ENCODE results near the gene C1orf174. TPM values are rescaled to one million over a fixed set of nuclear protein-coding genes. Genes with fewer than 3 reads are reported as not detected.

The C1orf174 gene
- total and polyA plus RNA-seq, 2 experiments from 2014 or later: 20.7 to 23.6 TPM

DNA sequence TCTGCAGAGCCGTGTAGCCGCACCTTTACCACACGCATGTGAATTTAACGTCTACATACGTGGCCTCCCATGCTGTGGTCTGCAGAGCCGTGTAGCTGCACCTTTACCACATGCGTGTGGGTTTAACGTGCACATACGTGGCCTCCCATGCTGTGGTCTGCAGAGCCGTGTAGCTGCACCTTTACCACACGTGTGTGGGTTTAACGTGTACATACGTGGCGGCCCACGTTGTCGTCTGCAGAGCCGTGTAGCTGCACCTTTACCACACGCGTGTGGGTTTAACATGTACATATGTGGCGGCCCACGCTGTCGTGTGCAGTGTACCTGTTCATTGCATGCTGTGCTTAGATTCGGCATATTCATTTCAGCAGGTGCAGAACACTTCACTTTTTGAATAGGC is 25.3 kb downstream of the C1orf174 start:
- H3K9me2 ChIP-seq (replicated peaks; ENCODE audit: insufficient read depth): no peaks in the 10 kb centered on the region
- 96% methylated on average over 22 of the region's 23 CpGs for WGBS (ENCODE audit: low lambda C conversion rate, missing lambda C conversion rate)
- H3K36me3 ChIP-seq (replicated peaks; ENCODE audit: insufficient read depth, low read depth): no peaks in the 10 kb centered on the region
- H3K4me2 ChIP-seq: no peak overlapping the region
- H3K27me3 ChIP-seq: no peaks in the 10 kb centered on the region
- no peak overlapping the region for H3K4me3 ChIP-seq
- no peak overlapping the region for H3K27ac ChIP-seq
- no peaks in the 10 kb centered on the region for H3K79me2 ChIP-seq
- no peaks in the 10 kb centered on the region for H3K4me1 ChIP-seq (ENCODE audit: insufficient read depth)
- no peak for DNase-seq (ENCODE audit: low spot score)
- TF ChIP-seq EZH2 (IDR thresholded peaks at IDR 0.05; ENCODE audit: borderline replicate concordance): no peak
- TF ChIP-seq, protein P1, sequence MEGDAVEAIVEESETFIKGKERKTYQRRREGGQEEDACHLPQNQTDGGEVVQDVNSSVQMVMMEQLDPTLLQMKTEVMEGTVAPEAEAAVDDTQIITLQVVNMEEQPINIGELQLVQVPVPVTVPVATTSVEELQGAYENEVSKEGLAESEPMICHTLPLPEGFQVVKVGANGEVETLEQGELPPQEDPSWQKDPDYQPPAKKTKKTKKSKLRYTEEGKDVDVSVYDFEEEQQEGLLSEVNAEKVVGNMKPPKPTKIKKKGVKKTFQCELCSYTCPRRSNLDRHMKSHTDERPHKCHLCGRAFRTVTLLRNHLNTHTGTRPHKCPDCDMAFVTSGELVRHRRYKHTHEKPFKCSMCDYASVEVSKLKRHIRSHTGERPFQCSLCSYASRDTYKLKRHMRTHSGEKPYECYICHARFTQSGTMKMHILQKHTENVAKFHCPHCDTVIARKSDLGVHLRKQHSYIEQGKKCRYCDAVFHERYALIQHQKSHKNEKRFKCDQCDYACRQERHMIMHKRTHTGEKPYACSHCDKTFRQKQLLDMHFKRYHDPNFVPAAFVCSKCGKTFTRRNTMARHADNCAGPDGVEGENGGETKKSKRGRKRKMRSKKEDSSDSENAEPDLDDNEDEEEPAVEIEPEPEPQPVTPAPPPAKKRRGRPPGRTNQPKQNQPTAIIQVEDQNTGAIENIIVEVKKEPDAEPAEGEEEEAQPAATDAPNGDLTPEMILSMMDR (IDR thresholded peaks at IDR 0.05; ENCODE audit: poor library complexity): no peak
- no peak for TF ChIP-seq EZH2phosphoT487 (IDR thresholded peaks at IDR 0.05; ENCODE audit: low read depth, severe bottlenecking, unreplicated experiment)
- H3K9me3 ChIP-seq (ENCODE audit: low read depth): peaks cover 4% of the 10 kb centered on the region
- no peak overlapping the region for H2AFZ ChIP-seq
- H4K20me1 ChIP-seq (ENCODE audit: insufficient read depth, poor library complexity, severe bottlenecking): no peaks in the 10 kb centered on the region

DNA sequence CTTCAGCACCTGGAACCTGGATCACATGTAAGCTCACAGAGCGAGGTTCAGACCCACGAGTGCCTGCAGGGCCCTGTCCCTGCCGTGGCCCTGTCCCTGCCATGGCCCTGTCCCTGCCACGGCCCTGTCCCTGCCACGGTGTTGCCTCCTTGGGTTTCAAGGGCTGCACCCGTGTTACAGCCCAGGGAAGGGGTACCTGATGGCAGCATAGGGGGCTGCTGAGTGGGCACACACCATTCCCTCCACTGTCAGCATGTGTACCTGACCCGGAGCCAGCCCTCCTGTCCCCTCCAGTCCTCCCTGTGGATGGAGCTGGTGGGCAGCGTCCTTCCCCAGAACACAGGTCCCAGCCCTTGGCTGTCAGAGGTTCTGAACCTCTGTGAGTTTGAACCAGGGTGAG is 27.5 kb downstream of the C1orf174 start:
- WGBS (ENCODE audit: low lambda C conversion rate, missing lambda C conversion rate): 90% methylated on average over 8 of the region's 8 CpGs
- H3K4me1 ChIP-seq (ENCODE audit: insufficient read depth): no peaks in the 10 kb centered on the region
- no peaks in the 10 kb centered on the region for H4K20me1 ChIP-seq (ENCODE audit: insufficient read depth, poor library complexity, severe bottlenecking)
- H3K27me3 ChIP-seq: no peaks in the 10 kb centered on the region
- no peaks in the 10 kb centered on the region for H3K9me2 ChIP-seq (replicated peaks; ENCODE audit: insufficient read depth)
- no peaks in the 10 kb centered on the region for H3K9me3 ChIP-seq (ENCODE audit: low read depth)
- no peaks in the 10 kb centered on the region for H3K36me3 ChIP-seq (replicated peaks; ENCODE audit: insufficient read depth, low read depth)
- no peak for DNase-seq (ENCODE audit: low spot score)
- no peak overlapping the region for H3K4me3 ChIP-seq
- H3K79me2 ChIP-seq: no peaks in the 10 kb centered on the region
- H2AFZ ChIP-seq: no peak overlapping the region
- no peak overlapping the region for H3K4me2 ChIP-seq
- TF ChIP-seq EZH2 (IDR thresholded peaks at IDR 0.05; ENCODE audit: borderline replicate concordance): no peak
- TF ChIP-seq, protein P1 (IDR thresholded peaks at IDR 0.05; ENCODE audit: poor library complexity): no peak
- TF ChIP-seq EZH2phosphoT487 (IDR thresholded peaks at IDR 0.05; ENCODE audit: low read depth, severe bottlenecking, unreplicated experiment): no peak
- no peak overlapping the region for H3K27ac ChIP-seq

DNA sequence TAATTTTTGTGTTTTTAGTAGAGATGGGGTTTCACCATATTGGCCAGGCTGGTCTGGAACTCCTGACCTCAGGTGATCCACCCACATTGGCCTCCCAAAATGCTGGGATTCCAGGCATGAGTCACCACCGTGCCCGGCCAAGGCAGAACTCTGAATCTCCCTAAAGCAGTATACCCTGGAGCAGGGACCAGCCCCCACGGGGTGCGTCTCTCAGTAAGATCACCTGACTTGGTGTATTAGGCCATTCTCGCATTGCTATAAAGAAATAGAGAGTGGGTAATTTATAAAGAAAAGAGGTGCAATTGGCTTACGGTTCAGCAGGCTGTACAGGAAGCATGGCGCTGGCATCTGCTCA is 28.6 kb downstream of the C1orf174 start:
- Histone ChIP-seq H2AFZ (no peak overlapping the region), H3K4me3 (no peak overlapping the region), H3K4me2 (no peak overlapping the region), H3K36me3 (replicated peaks; ENCODE audit: insufficient read depth, low read depth) (no peaks in the 10 kb centered on the region), H3K9me2 (replicated peaks; ENCODE audit: insufficient read depth) (no peaks in the 10 kb centered on the region), H4K20me1 (ENCODE audit: insufficient read depth, poor library complexity, severe bottlenecking) (no peaks in the 10 kb centered on the region), H3K27me3 (no peaks in the 10 kb centered on the region), H3K9me3 (ENCODE audit: low read depth) (no peaks in the 10 kb centered on the region), H3K27ac (no peak overlapping the region), H3K4me1 (ENCODE audit: insufficient read depth) (no peaks in the 10 kb centered on the region), H3K79me2 (no peaks in the 10 kb centered on the region)
- WGBS (ENCODE audit: low lambda C conversion rate, missing lambda C conversion rate): 94% methylated on average over 7 of the region's 7 CpGs
- TF ChIP-seq, protein P1 (IDR thresholded peaks at IDR 0.05; ENCODE audit: poor library complexity): no peak
- TF ChIP-seq EZH2 (IDR thresholded peaks at IDR 0.05; ENCODE audit: borderline replicate concordance) (no peak), EZH2phosphoT487 (IDR thresholded peaks at IDR 0.05; ENCODE audit: low read depth, severe bottlenecking, unreplicated experiment) (no peak)
- DNase-seq (ENCODE audit: low spot score): no peak

DNA sequence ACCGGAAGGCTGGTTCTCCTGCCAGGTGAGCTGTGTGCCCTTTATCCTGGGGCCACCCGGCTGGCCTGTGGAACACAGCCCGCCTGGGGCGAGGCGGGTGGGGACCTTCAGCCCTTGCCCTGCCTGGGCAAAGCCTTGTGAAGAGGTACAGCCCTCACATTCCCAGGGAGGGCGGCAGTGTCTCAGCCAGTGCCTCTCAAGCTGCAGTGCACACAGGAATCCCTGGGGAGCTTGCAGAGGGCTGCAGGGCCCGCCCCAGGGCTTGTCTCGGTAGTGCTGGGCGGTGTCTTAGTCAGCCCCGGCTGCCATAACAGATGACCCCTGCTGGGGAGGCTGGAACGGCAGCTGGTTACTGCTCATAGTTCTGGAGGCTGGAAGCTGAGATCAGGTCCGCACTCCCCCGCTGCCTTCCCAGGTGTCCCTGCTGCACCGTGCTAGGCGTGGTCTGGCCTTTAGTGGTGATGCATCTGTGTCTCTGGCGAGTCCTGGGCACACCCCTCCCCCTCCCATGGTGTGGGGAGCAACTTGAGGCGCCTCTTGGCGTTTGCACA is 30.2 kb downstream of the C1orf174 start:
- Histone ChIP-seq H3K4me3 (no peak overlapping the region), H3K79me2 (no peaks in the 10 kb centered on the region), H2AFZ (no peak overlapping the region), H3K4me1 (ENCODE audit: insufficient read depth) (no peaks in the 10 kb centered on the region), H3K4me2 (no peak overlapping the region), H3K27me3 (no peaks in the 10 kb centered on the region), H4K20me1 (ENCODE audit: insufficient read depth, poor library complexity, severe bottlenecking) (no peaks in the 10 kb centered on the region), H3K27ac (no peak overlapping the region), H3K9me3 (ENCODE audit: low read depth) (no peaks in the 10 kb centered on the region), H3K36me3 (replicated peaks; ENCODE audit: insufficient read depth, low read depth) (no peaks in the 10 kb centered on the region), H3K9me2 (replicated peaks; ENCODE audit: insufficient read depth) (no peaks in the 10 kb centered on the region)
- DNase-seq (ENCODE audit: low spot score): no peak
- no peak for TF ChIP-seq EZH2phosphoT487 (IDR thresholded peaks at IDR 0.05; ENCODE audit: low read depth, severe bottlenecking, unreplicated experiment)
- TF ChIP-seq EZH2 (IDR thresholded peaks at IDR 0.05; ENCODE audit: borderline replicate concordance): no peak
- TF ChIP-seq, protein P1 (IDR thresholded peaks at IDR 0.05; ENCODE audit: poor library complexity): no peak
- WGBS (ENCODE audit: low lambda C conversion rate, missing lambda C conversion rate): 88% methylated on average over 18 of the region's 18 CpGs

All from hepatocyte (in vitro differentiated cells).